DND-41 (cell line): ENCODE data around the gene GPR55.

Experiments
- ATAC-seq: fragments of 200-7000 bp; cut with Tn5 transposase; 3 replicates; pipeline ENCODE4 v1.9.1; 2021; ENCODE audit warnings: low read depth; ENCODE audit not compliant: insufficient read depth
- DNase-seq: peaks from one replicate; pipeline ENCODE4 v3.0.0-alpha.2; 2020
- H2AFZ ChIP-seq: 2 replicates; pipeline ENCODE4 v1.6.0; 2012; ENCODE audit warnings: low read depth, low read length
- H3K27ac ChIP-seq: 2 replicates; pipeline ENCODE4 v1.5.1; 2012; ENCODE audit warnings: low read length, inconsistent platforms
- H3K27me3 ChIP-seq: fragments of 200-600 bp; sonication (generic); 2 replicates; pipeline ENCODE4 v1.6.0; 2012; ENCODE audit warnings: low read length, mild to moderate bottlenecking, inconsistent platforms; ENCODE audit not compliant: insufficient read depth, poor library complexity
- H3K36me3 ChIP-seq: 2 replicates; pipeline ENCODE4 v1.5.1; 2012; ENCODE audit warnings: low read length, inconsistent platforms; ENCODE audit not compliant: insufficient read depth
- H3K4me1 ChIP-seq: 2 replicates; pipeline ENCODE4 v1.5.1; 2012; ENCODE audit warnings: mild to moderate bottlenecking, low read length; ENCODE audit not compliant: insufficient read depth
- H3K4me2 ChIP-seq: 2 replicates; pipeline ENCODE4 v1.6.0; 2012; ENCODE audit warnings: mild to moderate bottlenecking, moderate library complexity, low read length, inconsistent platforms; ENCODE audit not compliant: insufficient read depth
- H3K4me3 ChIP-seq, 2 experiments: fragments of 200-600 bp in 1 of 2; shearing (Covaris generic) in 1 of 2; 2 replicates each; pipeline ENCODE4 v1.5.1; 2012 to 2016; ENCODE audit warnings: inconsistent platforms in 2 of 2, low read length in 2 of 2, mild to moderate bottlenecking in 2 of 2, low read depth in 1 of 2, moderate library complexity in 1 of 2
- H3K79me2 ChIP-seq: 2 replicates; pipeline ENCODE4 v1.6.0; 2012; ENCODE audit warnings: low read length, inconsistent platforms; ENCODE audit not compliant: insufficient read depth
- H3K9ac ChIP-seq: 2 replicates; pipeline ENCODE4 v1.6.0; 2012; ENCODE audit warnings: low read depth, mild to moderate bottlenecking, inconsistent platforms, low read length, moderate library complexity
- H3K9me3 ChIP-seq: 2 replicates; pipeline ENCODE4 v1.5.1; 2012; ENCODE audit warnings: low read length, moderate library complexity, mild to moderate bottlenecking, inconsistent platforms; ENCODE audit not compliant: insufficient read depth, severe bottlenecking
- H4K20me1 ChIP-seq: 2 replicates; pipeline ENCODE4 v1.6.0; 2012; ENCODE audit warnings: low read length; ENCODE audit not compliant: insufficient read depth
- EZH2 ChIP-seq: IDR thresholded peaks from 3 replicates; pipeline ENCODE4 v1.6.1; 2012; ENCODE audit warnings: borderline replicate concordance, low read depth, mild to moderate bottlenecking, moderate library complexity, low read length, inconsistent platforms; ENCODE audit not compliant: severe bottlenecking
- TF ChIP-seq, protein P1 (sequence below): IDR thresholded peaks from 2 replicates; pipeline ENCODE4 v1.5.1; 2012; ENCODE audit warnings: borderline replicate concordance, low read length, moderate library complexity, mild to moderate bottlenecking; ENCODE audit not compliant: poor library complexity, severe bottlenecking; ENCODE audit errors: extremely low read depth

Gene GPR55

DNA sequence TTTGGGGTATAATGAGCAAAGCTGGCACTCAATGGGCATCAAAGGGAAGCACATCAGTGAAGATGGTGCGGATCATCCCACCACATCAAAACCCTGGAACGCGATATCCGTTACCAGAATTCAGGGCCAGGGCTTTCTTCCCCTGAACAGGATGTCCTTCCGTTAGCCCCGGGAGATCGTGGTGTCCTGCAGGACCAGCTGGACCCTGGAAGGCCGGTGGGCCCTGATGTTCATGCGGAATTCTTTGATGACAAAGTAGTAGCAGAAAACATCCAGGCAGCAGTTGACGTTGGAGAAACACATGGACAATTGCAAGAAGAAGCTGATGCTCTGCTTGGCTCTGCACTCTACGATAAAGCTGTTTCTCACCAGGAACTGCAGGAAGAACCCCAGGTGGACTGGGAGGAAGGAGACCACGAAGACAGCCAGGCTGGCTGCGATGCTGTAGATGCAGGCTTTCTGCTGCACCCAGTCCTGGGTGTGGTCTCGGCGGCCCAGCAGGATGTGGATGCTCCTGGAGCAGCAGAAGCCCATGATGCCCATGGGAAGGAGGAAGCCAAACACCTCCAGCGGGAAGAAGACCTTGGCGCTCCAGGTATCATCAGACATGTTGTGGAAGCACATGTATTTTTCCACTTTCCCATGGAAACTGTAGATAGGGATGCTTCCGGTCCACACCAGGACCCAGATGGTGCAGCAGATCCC is 15.0 kb downstream of the GPR55 start:
- Histone ChIP-seq H4K20me1 (no peaks in the 10 kb centered on the region; the same call in 1 of the 2 replicates), H3K4me1 (no peaks in the 10 kb centered on the region), H2AFZ (no peak overlapping the region), H3K79me2 (no peaks in the 10 kb centered on the region), H3K9ac (no peak overlapping the region), H3K36me3 (no peaks in the 10 kb centered on the region), H3K27ac (no peak overlapping the region), H3K4me2 (no peak overlapping the region), H3K4me3 (no peak overlapping the region), H3K27me3 (peaks cover 17% of the 10 kb centered on the region), H3K9me3 (no peaks in the 10 kb centered on the region)
- ATAC-seq (no peak), DNase-seq (no peak)
- no peak for TF ChIP-seq EZH2
- TF ChIP-seq, protein P1, sequence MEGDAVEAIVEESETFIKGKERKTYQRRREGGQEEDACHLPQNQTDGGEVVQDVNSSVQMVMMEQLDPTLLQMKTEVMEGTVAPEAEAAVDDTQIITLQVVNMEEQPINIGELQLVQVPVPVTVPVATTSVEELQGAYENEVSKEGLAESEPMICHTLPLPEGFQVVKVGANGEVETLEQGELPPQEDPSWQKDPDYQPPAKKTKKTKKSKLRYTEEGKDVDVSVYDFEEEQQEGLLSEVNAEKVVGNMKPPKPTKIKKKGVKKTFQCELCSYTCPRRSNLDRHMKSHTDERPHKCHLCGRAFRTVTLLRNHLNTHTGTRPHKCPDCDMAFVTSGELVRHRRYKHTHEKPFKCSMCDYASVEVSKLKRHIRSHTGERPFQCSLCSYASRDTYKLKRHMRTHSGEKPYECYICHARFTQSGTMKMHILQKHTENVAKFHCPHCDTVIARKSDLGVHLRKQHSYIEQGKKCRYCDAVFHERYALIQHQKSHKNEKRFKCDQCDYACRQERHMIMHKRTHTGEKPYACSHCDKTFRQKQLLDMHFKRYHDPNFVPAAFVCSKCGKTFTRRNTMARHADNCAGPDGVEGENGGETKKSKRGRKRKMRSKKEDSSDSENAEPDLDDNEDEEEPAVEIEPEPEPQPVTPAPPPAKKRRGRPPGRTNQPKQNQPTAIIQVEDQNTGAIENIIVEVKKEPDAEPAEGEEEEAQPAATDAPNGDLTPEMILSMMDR: no peak

DNA sequence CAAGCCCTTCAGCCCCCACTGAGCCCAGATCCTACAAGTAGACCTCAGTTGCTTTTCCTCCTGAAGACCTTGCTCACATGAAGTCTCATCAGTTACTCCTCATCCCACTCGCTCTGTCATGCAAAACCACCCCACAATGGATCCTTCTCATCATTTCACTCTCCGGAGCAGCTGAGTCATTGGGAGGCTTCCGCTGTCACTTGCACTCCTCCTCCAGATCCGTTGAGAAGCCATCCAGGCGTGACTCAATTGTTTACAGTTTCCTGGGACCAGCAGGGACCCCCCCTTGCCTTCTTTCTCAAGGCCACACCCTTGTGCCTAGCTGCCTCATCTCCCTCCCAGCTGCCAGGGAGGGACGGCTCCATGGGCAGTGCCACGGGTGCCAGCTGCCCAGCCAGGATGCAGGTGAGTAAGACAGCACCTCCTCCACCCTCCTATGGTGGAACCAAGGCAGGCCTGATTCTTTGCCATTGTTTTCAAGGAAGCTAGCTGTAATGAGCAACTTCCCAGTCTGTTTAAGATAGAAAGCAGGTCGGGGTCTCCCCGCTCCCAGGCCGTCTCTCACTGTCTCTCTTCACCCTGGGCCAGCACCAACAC is 16.3 kb downstream of the GPR55 start:
- no peaks in the 10 kb centered on the region for H3K36me3 ChIP-seq
- H3K27me3 ChIP-seq: peaks cover 18% of the 10 kb centered on the region
- H3K9me3 ChIP-seq: no peaks in the 10 kb centered on the region
- H3K9ac ChIP-seq: no peak overlapping the region
- H2AFZ ChIP-seq: no peak overlapping the region
- no peaks in the 10 kb centered on the region for H3K4me1 ChIP-seq
- ATAC-seq: no peak
- no peak overlapping the region for H3K4me2 ChIP-seq
- H3K79me2 ChIP-seq: no peaks in the 10 kb centered on the region
- no peak overlapping the region for H3K27ac ChIP-seq
- H3K4me3 ChIP-seq: no peak overlapping the region
- no peak for DNase-seq
- TF ChIP-seq, protein P1: no peak
- no peak for TF ChIP-seq EZH2
- H4K20me1 ChIP-seq: no peaks in the 10 kb centered on the region; the same call in 1 of the 2 replicates

DNA sequence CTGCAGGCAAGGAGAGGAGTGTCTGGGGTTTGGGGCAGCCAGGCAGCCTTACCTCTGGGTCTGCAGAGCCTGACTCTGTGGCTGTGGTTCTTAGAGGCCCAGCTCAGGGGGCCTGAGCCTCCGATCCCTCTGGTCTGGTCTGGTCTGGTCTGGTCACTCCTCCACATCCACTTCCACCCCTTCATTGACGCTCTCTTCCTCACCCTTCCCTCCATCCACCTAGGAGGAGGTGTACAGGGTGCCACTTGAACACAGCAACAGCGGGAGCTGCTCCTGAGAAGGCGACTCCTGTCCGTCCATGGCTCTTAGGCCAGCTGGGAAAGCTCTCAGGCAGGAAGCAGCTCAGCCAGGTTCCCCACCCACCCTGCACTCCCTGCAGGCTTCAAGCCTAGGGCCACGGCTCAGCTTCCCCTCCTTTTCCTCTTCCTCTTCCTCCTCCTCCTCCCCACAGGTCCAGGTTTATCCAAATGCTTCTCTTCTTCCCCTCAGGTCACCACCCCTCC is 16.9 kb downstream of the GPR55 start:
- no peaks in the 10 kb centered on the region for H3K4me1 ChIP-seq
- no peak overlapping the region for H3K4me2 ChIP-seq
- ATAC-seq (no peak), DNase-seq (no peak)
- no peaks in the 10 kb centered on the region for H3K9me3 ChIP-seq
- no peak overlapping the region for H3K9ac ChIP-seq
- no peak overlapping the region for H2AFZ ChIP-seq
- H4K20me1 ChIP-seq: no peaks in the 10 kb centered on the region; the same call in 1 of the 2 replicates
- no peak overlapping the region for H3K4me3 ChIP-seq
- H3K27me3 ChIP-seq: peaks cover 18% of the 10 kb centered on the region
- no peaks in the 10 kb centered on the region for H3K36me3 ChIP-seq
- no peak overlapping the region for H3K27ac ChIP-seq
- H3K79me2 ChIP-seq: no peaks in the 10 kb centered on the region
- TF ChIP-seq EZH2: no peak
- TF ChIP-seq, protein P1: no peak
